PFSK-1 (cell line): ENCODE results near the gene ALG14.

ENCODE experiments used
- FOXP2 ChIP-seq: optimal IDR thresholded peaks from 2 replicates; pipeline ENCODE3; 2011; ENCODE audit warnings: borderline replicate concordance, control low read depth, inconsistent platforms; ENCODE audit not compliant: insufficient read depth; ENCODE audit errors: extremely low read length, extremely low read depth
- POLR2AphosphoS5 ChIP-seq: IDR thresholded peaks from 2 replicates; pipeline ENCODE4 v1.6.1; 2012; ENCODE audit warnings: low read depth, mild to moderate bottlenecking, control low read depth, low read length, moderate library complexity
- REST ChIP-seq, 2 experiments: IDR thresholded peaks; 2 replicates each; pipeline versions ENCODE4 v1.6.1 to v1.8.0; 2011 to 2012; ENCODE audit warnings: low read depth in 2 of 2, low read length in 2 of 2, control low read depth in 1 of 2, inconsistent platforms in 1 of 2, mild to moderate bottlenecking in 1 of 2, moderate library complexity in 1 of 2; ENCODE audit not compliant: insufficient read depth in 1 of 2
- SIN3A ChIP-seq: IDR thresholded peaks from 2 replicates; pipeline ENCODE4 v1.6.1; 2012; ENCODE audit warnings: mild to moderate bottlenecking, low read length, moderate library complexity, borderline replicate concordance; ENCODE audit not compliant: insufficient read depth
- TAF1 ChIP-seq: IDR thresholded peaks from 2 replicates; pipeline ENCODE4 v1.6.1; 2012; ENCODE audit warnings: low read length, control low read depth, borderline replicate concordance; ENCODE audit not compliant: insufficient read depth

ALG14 gene

GRCh38 chr1:95084317-95085176 lies 11.8 kb upstream of the ALG14 start:
- no peak for TF ChIP-seq POLR2AphosphoS5
- TF ChIP-seq REST (IDR thresholded peaks at IDR 0.05; ENCODE audit: insufficient read depth in 1 of 2, low read depth in 2 of 2, low read length in 2 of 2) = no peak
- no peak for TF ChIP-seq SIN3A
- TF ChIP-seq FOXP2 = no peak
- TF ChIP-seq TAF1 = no peak

GRCh38 chr1:95080879-95081278 lies 8.1 kb upstream of the ALG14 start:
- TF ChIP-seq SIN3A (no peak), TAF1 (no peak), FOXP2 (no peak), POLR2AphosphoS5 (no peak), REST (IDR thresholded peaks at IDR 0.05; ENCODE audit: insufficient read depth in 1 of 2, low read depth in 2 of 2, low read length in 2 of 2) (no peak)

- no peak for TF ChIP-seq TAF1
- no peak for TF ChIP-seq REST (IDR thresholded peaks at IDR 0.05; ENCODE audit: insufficient read depth in 1 of 2, low read depth in 2 of 2, low read length in 2 of 2)
- TF ChIP-seq SIN3A = no peak
- no peak for TF ChIP-seq FOXP2
- no peak for TF ChIP-seq POLR2AphosphoS5
These were observed 7.7 kb upstream of the ALG14 start for GRCh38 chr1:95080446-95080845.

- TF ChIP-seq FOXP2 (no peak), TAF1 (no peak), POLR2AphosphoS5 (no peak), SIN3A (no peak), REST (IDR thresholded peaks at IDR 0.05; ENCODE audit: insufficient read depth in 1 of 2, low read depth in 2 of 2, low read length in 2 of 2) (no peak)
These were observed 3.3 kb upstream of the ALG14 start for GRCh38 chr1:95076034-95076433.
